Peyer's patch (tissue), 4 donors: ENCODE data around the gene SCGB1D2. TPM values are rescaled to one million over a fixed set of nuclear protein-coding genes. Genes with fewer than 3 reads are reported as not detected.
"Not testable (repeated sequence)": the region's sequence is repeated elsewhere in the genome, so short reads cannot be mapped to it uniquely, and the experiment has no call there.

Experiments
- DNase-seq, 3 donors: peaks; one replicate each; pipeline ENCODE4 v3.0.0-alpha.2; 2017 to 2019
- H3K27ac ChIP-seq, 4 donors: fragments of 200-600 bp; sonication (generic); one replicate each; pipeline ENCODE4 v1.5.1; 2016 to 2019
- H3K27me3 ChIP-seq, 2 donors: fragments of 200-600 bp; sonication (generic); one replicate each; pipeline ENCODE4 v1.5.1; 2019
- H3K36me3 ChIP-seq, 3 donors: fragments of 200-600 bp; sonication (generic); one replicate each; pipeline ENCODE4 v1.5.1; 2016 to 2019
- H3K4me1 ChIP-seq, 4 donors: fragments of 200-600 bp; sonication (generic); one replicate each; pipeline ENCODE4 v1.5.1; 2016 to 2019
- H3K4me3 ChIP-seq, 4 donors: fragments of 200-600 bp; sonication (generic); 1 replicate in 3 of 4; 2 replicates in 1 of 4; pipeline ENCODE4 v1.5.1; 2016 to 2019; ENCODE audit warnings: mild to moderate bottlenecking in 1 of 4
- H3K9me3 ChIP-seq, 4 donors: fragments of 200-600 bp; sonication (generic); one replicate each; pipeline ENCODE4 v1.5.1; 2016 to 2019; ENCODE audit warnings: mild to moderate bottlenecking in 1 of 4
- POLR2A ChIP-seq, 2 donors: fragments of 450-650 bp; IDR thresholded peaks; one replicate each; pipeline ENCODE4 v1.5.1; 2017; ENCODE audit warnings: antibody characterized with exemption in 2 of 2, mild to moderate bottlenecking in 2 of 2, moderate library complexity in 2 of 2
- total RNA-seq, 4 donors: library from RNA; depleted of rRNA; stranded (reverse); fragments of >200 nt; gene quantifications; one replicate each; pipeline ENCODE4 v1.1.0, GENCODE V29; 2016
- TF ChIP-seq, protein P1 (sequence below), 6 experiments: fragments of 450-650 bp in 4 of 6; fragments of 200-600 bp in 2 of 6; sonication (generic) in 1 of 6; IDR thresholded peaks; one replicate each; pipeline ENCODE4 v1.5.1; 2017 to 2019; ENCODE audit warnings: antibody characterized with exemption in 6 of 6, mild to moderate bottlenecking in 3 of 6, moderate library complexity in 1 of 6

Gene SCGB1D2
- total RNA-seq, 4 donors from 2014 or later, result not detected

DNA sequence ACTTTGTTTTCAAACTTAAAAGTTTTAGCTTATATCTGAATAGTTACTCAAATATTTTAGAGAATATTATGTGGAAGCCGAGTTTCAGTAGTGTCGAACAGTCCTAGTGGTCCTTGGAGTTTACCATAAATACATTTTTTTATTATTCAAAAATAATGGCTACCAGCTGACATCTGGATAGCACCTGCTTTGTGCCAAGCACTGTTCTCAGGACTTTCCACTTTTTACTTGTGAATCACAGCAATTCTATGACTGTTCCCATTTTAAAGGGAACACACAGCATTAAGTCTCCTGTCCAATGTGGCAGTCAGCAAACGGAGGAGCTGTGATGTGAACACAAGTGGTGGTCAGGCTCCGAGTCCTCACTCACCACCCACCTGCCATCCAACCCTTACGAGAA, 37.6 kb upstream of the SCGB1D2 start:
- no peaks in the 10 kb centered on the region for H3K4me1 ChIP-seq
- TF ChIP-seq, protein P1, sequence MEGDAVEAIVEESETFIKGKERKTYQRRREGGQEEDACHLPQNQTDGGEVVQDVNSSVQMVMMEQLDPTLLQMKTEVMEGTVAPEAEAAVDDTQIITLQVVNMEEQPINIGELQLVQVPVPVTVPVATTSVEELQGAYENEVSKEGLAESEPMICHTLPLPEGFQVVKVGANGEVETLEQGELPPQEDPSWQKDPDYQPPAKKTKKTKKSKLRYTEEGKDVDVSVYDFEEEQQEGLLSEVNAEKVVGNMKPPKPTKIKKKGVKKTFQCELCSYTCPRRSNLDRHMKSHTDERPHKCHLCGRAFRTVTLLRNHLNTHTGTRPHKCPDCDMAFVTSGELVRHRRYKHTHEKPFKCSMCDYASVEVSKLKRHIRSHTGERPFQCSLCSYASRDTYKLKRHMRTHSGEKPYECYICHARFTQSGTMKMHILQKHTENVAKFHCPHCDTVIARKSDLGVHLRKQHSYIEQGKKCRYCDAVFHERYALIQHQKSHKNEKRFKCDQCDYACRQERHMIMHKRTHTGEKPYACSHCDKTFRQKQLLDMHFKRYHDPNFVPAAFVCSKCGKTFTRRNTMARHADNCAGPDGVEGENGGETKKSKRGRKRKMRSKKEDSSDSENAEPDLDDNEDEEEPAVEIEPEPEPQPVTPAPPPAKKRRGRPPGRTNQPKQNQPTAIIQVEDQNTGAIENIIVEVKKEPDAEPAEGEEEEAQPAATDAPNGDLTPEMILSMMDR (IDR thresholded peaks at IDR 0.05), result no peak
- no peak for TF ChIP-seq POLR2A (IDR thresholded peaks at IDR 0.05)
- H3K4me3 ChIP-seq, result no peak overlapping the region
- H3K36me3 ChIP-seq, result no peaks in the 10 kb centered on the region
- H3K27me3 ChIP-seq, result no peaks in the 10 kb centered on the region
- no peaks in the 10 kb centered on the region for H3K9me3 ChIP-seq
- no peak overlapping the region for H3K27ac ChIP-seq
- no peak for DNase-seq

DNA sequence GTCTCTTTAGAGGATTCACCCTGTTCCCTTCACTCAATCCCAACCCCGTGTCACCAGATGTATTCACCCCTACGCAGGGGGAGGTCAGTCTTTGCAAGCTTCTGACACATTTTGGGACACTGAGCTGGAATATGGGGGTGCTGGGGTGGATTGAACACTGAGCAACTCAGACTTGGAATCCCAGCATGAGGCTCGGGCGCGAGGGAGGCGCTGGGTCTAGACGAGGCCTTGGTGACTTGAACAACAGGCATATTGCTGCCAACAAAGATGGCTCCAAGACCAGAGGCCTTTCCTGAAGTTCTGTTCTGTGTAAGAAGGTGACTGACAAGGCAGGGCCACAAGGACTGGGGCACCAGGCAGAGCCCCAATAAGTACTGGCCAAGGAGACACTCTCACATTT, 36.6 kb upstream of the SCGB1D2 start:
- Histone ChIP-seq H3K27ac (no peak overlapping the region), H3K36me3 (no peaks in the 10 kb centered on the region), H3K4me1 (no peaks in the 10 kb centered on the region), H3K27me3 (no peaks in the 10 kb centered on the region), H3K4me3 (no peak overlapping the region), H3K9me3 (no peaks in the 10 kb centered on the region)
- DNase-seq, result no peak
- no peak for TF ChIP-seq POLR2A (IDR thresholded peaks at IDR 0.05)
- TF ChIP-seq, protein P1 (IDR thresholded peaks at IDR 0.05), result no peak

DNA sequence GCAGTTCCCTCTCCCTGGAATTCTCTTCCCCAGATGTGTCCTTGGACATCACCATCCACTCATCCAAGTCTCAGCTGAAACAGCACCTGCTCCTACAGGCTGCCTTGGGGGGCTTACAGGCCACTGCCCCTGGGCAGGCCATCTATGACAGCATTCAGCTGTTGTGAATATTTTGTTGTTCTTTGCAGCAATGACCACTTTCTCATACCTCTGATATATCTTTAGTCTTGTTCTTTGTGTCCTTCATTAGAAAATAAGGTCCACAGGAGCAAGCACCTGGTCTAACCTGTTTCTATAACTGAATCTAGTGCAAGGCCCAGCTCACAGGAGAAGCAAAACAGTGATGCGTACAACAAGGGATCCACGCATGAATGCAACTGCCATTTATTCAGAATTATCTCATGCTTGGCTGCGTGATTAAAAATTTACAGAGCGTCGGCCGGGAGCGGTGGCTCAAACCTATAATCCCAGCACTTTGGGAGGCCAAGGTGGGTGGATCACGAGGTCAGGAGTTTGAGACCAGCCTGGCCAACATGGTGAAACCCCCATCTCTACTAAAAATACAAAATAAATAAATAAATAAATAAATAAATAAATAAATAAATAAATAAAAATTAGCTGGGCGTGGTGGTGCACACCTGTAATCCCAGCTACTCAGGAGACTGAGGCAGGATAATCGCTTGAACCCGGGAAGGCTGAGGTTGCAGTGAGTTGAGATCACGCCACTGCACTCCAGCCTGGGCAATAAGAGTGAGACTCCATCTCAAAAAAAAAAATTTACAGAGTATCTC, 35.6 kb upstream of the SCGB1D2 start:
- H3K4me1 ChIP-seq, H3K27ac ChIP-seq, H3K4me3 ChIP-seq, H3K36me3 ChIP-seq, DNase-seq, H3K9me3 ChIP-seq, H3K27me3 ChIP-seq: not testable (repeated sequence)

DNA sequence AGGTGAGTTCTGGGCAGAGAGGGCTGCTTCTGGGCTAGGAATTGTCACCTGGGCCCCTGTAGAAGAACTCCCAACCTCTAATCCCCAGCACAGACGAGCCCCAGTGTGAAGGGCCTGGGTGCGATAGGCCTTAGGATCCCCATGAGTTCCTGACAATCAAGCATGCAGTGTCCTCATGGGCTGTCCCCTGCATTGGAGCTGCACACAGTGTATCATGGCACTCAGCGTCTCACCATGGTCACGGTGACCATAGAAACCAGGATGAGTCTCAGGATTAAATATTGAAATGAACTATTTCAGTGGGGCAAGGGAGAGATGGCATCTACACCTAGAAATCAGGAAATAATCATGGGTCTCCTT, 33.3 kb upstream of the SCGB1D2 start:
- no peak overlapping the region for H3K4me3 ChIP-seq
- H3K4me1 ChIP-seq, result no peaks in the 10 kb centered on the region
- TF ChIP-seq, protein P1 (IDR thresholded peaks at IDR 0.05), result no peak
- no peak for TF ChIP-seq POLR2A (IDR thresholded peaks at IDR 0.05)
- no peak overlapping the region for H3K27ac ChIP-seq
- H3K9me3 ChIP-seq, result no peaks in the 10 kb centered on the region
- no peak for DNase-seq
- H3K36me3 ChIP-seq, result no peaks in the 10 kb centered on the region
- no peaks in the 10 kb centered on the region for H3K27me3 ChIP-seq

DNA sequence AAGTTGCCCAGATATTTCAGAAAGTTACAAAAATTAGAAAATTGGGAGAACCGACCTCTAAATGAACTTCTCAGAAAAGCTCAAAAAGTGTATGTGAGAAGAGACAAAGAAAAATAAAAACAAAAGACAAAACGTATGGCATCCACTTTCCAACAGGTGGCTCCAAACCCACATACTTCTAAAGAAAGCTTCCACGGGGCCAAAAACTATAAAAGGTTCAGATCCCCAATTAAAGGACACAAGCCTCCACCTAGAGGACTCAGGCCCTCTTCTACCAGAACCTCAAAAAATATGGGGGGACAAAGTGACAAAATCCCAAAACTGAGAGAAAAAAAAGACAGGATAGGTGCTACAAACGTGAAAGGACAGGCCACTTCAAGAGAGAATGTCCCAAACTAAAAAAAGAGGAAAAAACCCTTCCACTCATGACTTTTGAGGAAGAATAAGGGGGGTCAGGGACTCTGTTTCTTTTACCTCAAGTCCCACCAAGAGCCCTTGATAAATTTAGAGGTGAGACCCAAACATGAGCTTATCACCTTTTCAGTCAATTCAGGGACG, 24.8 kb upstream of the SCGB1D2 start:
- Histone ChIP-seq H3K27me3 (no peaks in the 10 kb centered on the region), H3K9me3 (no peaks in the 10 kb centered on the region), H3K4me1 (no peaks in the 10 kb centered on the region), H3K4me3 (no peak overlapping the region), H3K27ac (no peak overlapping the region), H3K36me3 (no peaks in the 10 kb centered on the region)
- TF ChIP-seq, protein P1 (IDR thresholded peaks at IDR 0.05), result peak in 3 of 6 experiments; percentile 37 to 44 (median 38)
- TF ChIP-seq POLR2A (IDR thresholded peaks at IDR 0.05), result no peak
- DNase-seq, result no peak

DNA sequence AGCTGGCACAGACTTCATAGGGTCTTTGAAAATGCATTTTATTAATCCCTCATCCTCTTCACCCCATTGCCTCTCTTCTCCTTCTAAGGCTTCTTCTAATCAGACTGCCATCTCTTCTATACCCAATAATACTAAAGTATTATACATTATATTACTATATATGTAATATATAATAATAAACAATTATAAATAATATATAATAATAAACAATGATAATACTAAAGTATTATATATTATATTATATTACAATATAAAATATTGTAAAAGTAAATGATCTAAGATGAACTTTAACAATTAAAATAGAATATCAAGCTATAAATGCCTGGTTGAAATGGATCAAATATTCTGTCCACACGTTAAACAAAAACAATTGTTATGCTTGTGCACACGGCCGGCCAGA, 20.5 kb upstream of the SCGB1D2 start:
- TF ChIP-seq POLR2A (IDR thresholded peaks at IDR 0.05), result no peak
- TF ChIP-seq, protein P1 (IDR thresholded peaks at IDR 0.05), result no peak
- H3K27me3 ChIP-seq, result no peaks in the 10 kb centered on the region
- no peak overlapping the region for H3K27ac ChIP-seq
- peaks cover 0 to 20% (median 0%) of the 10 kb centered on the region in 4 donors for H3K9me3 ChIP-seq
- no peaks in the 10 kb centered on the region for H3K36me3 ChIP-seq
- H3K4me1 ChIP-seq, result no peaks in the 10 kb centered on the region
- no peak for DNase-seq
- H3K4me3 ChIP-seq, result no peak overlapping the region
